Measurements from ENCODE around the gene C2orf76. TPM values are rescaled to one million over a fixed set of nuclear protein-coding genes. Genes with fewer than 3 reads are reported as not detected.
A peak's percentile ranks its signal among the peaks of the same experiment; 100 is the strongest.

The C2orf76 gene
- polyA plus RNA-seq, 1 donor from 2014 or later, result 19.5 TPM

GRCh38 chr2:119263025-119263424, 103.6 kb downstream of the C2orf76 start:
- no peak overlapping the region for H3K27ac Mint-ChIP-seq
- peaks cover 9% of the 10 kb centered on the region for H3K36me3 Mint-ChIP-seq
- H3K27me3 Mint-ChIP-seq, result peaks cover 2% of the 10 kb centered on the region
- H3K4me1 Mint-ChIP-seq, result no peaks in the 10 kb centered on the region
- no peaks in the 10 kb centered on the region for H3K9me3 Mint-ChIP-seq
- H3K4me3 Mint-ChIP-seq, result no peak overlapping the region

DNA sequence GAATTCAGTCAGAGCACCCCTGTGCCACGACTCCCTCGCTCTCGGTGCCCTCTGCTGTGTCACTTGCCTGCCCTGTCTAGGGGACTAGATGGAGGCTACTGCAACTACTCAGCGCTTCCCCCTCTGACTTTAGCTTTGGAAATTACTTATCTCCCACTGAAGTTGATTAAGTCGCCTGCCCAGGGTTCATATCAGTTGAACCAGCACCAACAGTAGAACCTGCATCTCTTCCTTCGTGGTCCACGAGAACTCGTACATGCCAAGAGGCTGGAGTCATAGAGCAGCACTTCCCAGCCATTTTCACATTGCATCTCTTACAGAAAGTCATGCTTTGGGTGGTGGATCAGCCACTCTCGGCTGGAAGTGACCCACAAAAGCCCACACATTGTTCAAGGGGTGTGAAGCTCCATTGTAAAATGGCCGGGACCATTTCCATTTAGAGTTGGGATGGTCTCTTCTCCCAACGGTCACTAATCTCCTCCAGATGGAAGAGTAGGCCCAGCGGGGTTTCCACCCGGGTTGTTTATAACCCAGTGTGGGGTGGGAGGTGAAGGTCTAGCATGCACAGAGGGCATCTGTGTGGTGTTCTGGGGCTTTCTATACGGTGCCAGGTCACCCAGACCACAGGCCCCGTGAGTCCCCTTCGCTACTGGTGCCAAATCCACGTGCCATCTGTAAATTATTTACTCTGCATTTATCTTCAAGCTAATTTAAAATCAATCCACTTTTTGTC, 105.0 kb downstream of the C2orf76 start:
- no peak overlapping the region for H3K4me3 Mint-ChIP-seq

GRCh38 chr2:119260646-119261492, 105.8 kb downstream of the C2orf76 start:
- Mint-ChIP-seq H3K27me3 (no peaks in the 10 kb centered on the region), H3K27ac (no peak overlapping the region), H3K4me3 (no peak overlapping the region), H3K36me3 (peaks cover 9% of the 10 kb centered on the region), H3K9me3 (no peaks in the 10 kb centered on the region), H3K4me1 (no peaks in the 10 kb centered on the region)

More for the DNA sequence above, 105.0 kb downstream of the C2orf76 start:
- H3K9me3 Mint-ChIP-seq, result no peaks in the 10 kb centered on the region
- H3K27me3 Mint-ChIP-seq, result peaks cover 2% of the 10 kb centered on the region
- H3K27ac Mint-ChIP-seq, result no peak overlapping the region
- H3K36me3 Mint-ChIP-seq, result peaks cover 9% of the 10 kb centered on the region
- H3K4me1 Mint-ChIP-seq, result no peaks in the 10 kb centered on the region

DNA sequence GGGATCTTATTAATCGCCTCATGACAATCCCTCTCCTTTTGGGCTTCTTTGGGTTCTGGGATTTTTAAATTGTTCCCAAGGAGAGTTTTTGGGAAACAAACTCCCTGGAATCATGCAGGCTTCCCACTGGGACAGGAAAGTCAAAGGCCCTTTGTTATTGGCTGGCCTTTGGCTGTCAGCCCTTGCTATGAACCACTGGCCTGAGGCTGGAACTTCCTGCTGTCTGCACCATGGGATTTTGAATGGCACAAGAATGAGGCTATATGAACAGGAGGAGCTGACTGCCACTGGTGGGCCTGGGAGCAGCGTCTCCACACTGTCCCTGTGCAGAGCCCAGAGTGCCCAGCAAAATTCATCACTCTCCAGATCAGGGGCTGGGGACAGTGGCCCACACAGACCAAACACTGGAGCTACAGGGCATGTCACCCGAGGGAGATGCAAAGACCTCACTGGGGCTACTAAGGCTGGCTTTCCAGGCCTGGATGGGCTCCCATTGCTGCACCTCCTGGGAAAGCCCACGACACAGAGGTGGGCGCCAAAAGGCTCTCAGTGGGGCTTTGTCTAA, 107.3 kb downstream of the C2orf76 start:
- Mint-ChIP-seq H3K27ac (no peak overlapping the region), H3K9me3 (no peaks in the 10 kb centered on the region), H3K27me3 (no peaks in the 10 kb centered on the region), H3K4me1 (no peaks in the 10 kb centered on the region), H3K36me3 (peaks cover 10% of the 10 kb centered on the region), H3K4me3 (no peak overlapping the region)

DNA sequence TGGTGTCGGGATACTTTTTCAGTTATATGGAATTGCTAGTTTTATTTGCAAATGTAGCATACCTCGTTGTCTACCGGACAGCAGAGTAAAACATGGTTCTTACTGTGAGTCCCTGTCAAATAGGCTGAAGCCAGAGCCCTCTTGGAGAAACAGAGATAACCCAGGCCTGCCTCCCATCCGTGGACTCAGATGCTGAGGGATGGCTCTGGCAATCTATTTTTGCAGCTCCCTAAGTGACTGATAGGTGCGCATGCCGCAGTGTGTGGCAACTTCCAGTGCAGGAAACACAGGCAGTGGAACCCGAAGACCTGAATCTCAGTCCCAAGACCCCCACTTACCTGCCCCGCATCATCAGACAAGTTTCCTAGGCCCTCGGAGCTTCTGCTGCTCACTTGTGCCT, 109.4 kb downstream of the C2orf76 start:
- H3K36me3 Mint-ChIP-seq, result peaks cover 7% of the 10 kb centered on the region
- H3K27ac Mint-ChIP-seq, result no peak overlapping the region
- H3K4me3 Mint-ChIP-seq, result no peak overlapping the region
- no peaks in the 10 kb centered on the region for H3K4me1 Mint-ChIP-seq
- no peaks in the 10 kb centered on the region for H3K9me3 Mint-ChIP-seq
- no peaks in the 10 kb centered on the region for H3K27me3 Mint-ChIP-seq

GRCh38 chr2:119256582-119256921, 110.1 kb downstream of the C2orf76 start:
- Mint-ChIP-seq H3K4me1 (no peaks in the 10 kb centered on the region), H3K9me3 (no peaks in the 10 kb centered on the region), H3K36me3 (peaks cover 7% of the 10 kb centered on the region), H3K4me3 (no peak overlapping the region), H3K27ac (no peak overlapping the region), H3K27me3 (no peaks in the 10 kb centered on the region)

GRCh38 chr2:119255760-119256581, 110.7 kb downstream of the C2orf76 start:
- no peak overlapping the region for H3K27ac Mint-ChIP-seq
- no peaks in the 10 kb centered on the region for H3K27me3 Mint-ChIP-seq
- H3K4me1 Mint-ChIP-seq, result no peaks in the 10 kb centered on the region
- H3K36me3 Mint-ChIP-seq, result peaks cover 7% of the 10 kb centered on the region
- no peaks in the 10 kb centered on the region for H3K9me3 Mint-ChIP-seq
- no peak overlapping the region for H3K4me3 Mint-ChIP-seq

- Mint-ChIP-seq H3K4me1 (no peaks in the 10 kb centered on the region), H3K27ac (no peak overlapping the region), H3K4me3 (peak overlapping the region in 1 of 4 donors; percentile 28), H3K36me3 (peaks cover 7% of the 10 kb centered on the region), H3K27me3 (no peaks in the 10 kb centered on the region), H3K9me3 (no peaks in the 10 kb centered on the region)
These were observed 112.0 kb downstream of the C2orf76 start for GRCh38 chr2:119254601-119255080.

GRCh38 chr2:119253760-119254600, 112.7 kb downstream of the C2orf76 start:
- no peak overlapping the region for H3K27ac Mint-ChIP-seq
- no peaks in the 10 kb centered on the region for H3K9me3 Mint-ChIP-seq

DNA sequence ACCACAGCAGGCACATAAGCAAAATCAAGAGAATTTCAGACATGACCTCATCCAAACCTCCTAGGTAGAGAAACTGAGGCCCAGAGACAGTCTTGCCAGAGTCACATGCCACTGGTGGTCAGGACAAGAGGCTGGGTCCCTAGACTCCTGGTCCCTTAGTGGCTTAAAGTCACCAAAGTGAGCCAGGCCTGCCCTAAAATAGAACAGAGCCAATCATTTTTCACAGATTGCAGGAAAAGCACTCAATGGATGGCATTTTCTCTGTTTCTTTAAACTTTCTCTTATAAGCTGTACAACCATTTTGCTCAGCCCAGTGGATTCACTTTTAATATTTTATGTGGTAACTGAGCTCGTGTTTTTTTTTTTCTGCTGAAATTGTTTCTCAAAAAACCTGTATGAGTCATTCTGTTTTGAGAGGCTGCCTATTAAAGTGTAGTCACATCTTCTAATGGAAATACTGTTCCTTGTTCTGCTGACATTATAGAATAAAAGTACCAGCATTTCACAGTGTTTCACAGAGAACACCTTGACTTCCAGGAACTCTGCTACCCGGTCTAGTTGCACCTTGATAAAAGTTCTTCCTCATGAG, 113.4 kb downstream of the C2orf76 start:
- Mint-ChIP-seq H3K4me3 (no peak overlapping the region), H3K9me3 (no peaks in the 10 kb centered on the region), H3K36me3 (peaks cover 6% of the 10 kb centered on the region), H3K27me3 (no peaks in the 10 kb centered on the region), H3K4me1 (peaks cover 0 to 1% (median 0%) of the 10 kb centered on the region in 3 donors), H3K27ac (no peak overlapping the region)

More at GRCh38 chr2:119253760-119254600, 112.7 kb downstream of the C2orf76 start:
- Mint-ChIP-seq H3K4me3 (peak overlapping the region in 1 of 4 donors; percentile 43), H3K36me3 (peaks cover 7% of the 10 kb centered on the region), H3K27me3 (no peaks in the 10 kb centered on the region), H3K4me1 (no peaks in the 10 kb centered on the region)

Other genes starting within 250 kb of the C2orf76 start
- gene C1QL2, start 208.1 kb downstream of the C2orf76 start, polyA plus RNA-seq, result not detected
- 1.2 TPM for gene STEAP3, start 143.0 kb downstream of the C2orf76 start, polyA plus RNA-seq
- gene DBI, start 143 bp upstream of the C2orf76 start, polyA plus RNA-seq, result 298 TPM
- gene TMEM37, start 65.0 kb upstream of the C2orf76 start, polyA plus RNA-seq, result not detected
- gene SCTR, start 157.6 kb upstream of the C2orf76 start, polyA plus RNA-seq, result not detected
- not detected for gene CFAP221, start 177.6 kb upstream of the C2orf76 start, polyA plus RNA-seq

Measured in IgD-negative memory B cell (primary cell).